ENCODE measurements around the gene BHLHE40. TPM values are rescaled to one million over a fixed set of nuclear protein-coding genes. Genes with fewer than 3 reads are reported as not detected.

Gene BHLHE40
- total RNA-seq, 1 experiment from 2014 or later = 81.6 TPM

GRCh38 chr3:4992118-4992517 is 12.9 kb downstream of the BHLHE40 start:
- Histone ChIP-seq H3K9ac (ENCODE audit: low read length) (no peak overlapping the region), H3K4me1 (ENCODE audit: control insufficient read depth in 1 of 2, insufficient read depth in 2 of 2, low read length in 2 of 2) (peaks cover 51 to 86% of the 10 kb centered on the region in 2 experiments), H3K9me2 (ENCODE audit: insufficient read depth) (no peaks in the 10 kb centered on the region), H3K27ac (ENCODE audit: low read depth, low read length) (no peak overlapping the region), H3K9me3 (ENCODE audit: control insufficient read depth in 1 of 2, insufficient read depth in 1 of 2, low read depth in 1 of 2, low read length in 2 of 2) (no peaks in the 10 kb centered on the region), H4K20me1 (ENCODE audit: insufficient read depth) (no peaks in the 10 kb centered on the region), H3K4me3 (replicated peaks in 1 of 2; ENCODE audit: low read depth in 1 of 2, low read length in 2 of 2) (no peak overlapping the region), H3K27me3 (ENCODE audit: insufficient read depth, low read length) (no peaks in the 10 kb centered on the region), H3K4me2 (ENCODE audit: low read length) (no peak overlapping the region), H2AFZ (ENCODE audit: low read depth, low read length, poor library complexity, severe bottlenecking) (no peak overlapping the region), H3K79me2 (ENCODE audit: insufficient read depth, low read length) (no peaks in the 10 kb centered on the region), H3K36me3 (ENCODE audit: control insufficient read depth in 1 of 2, insufficient read depth in 2 of 2, low read length in 2 of 2) (no peaks in the 10 kb centered on the region)
- no TSS peak for BruUV-seq (replicated peaks)
- DNase-seq (ENCODE audit: low read depth, low spot score) (no peak), ATAC-seq (no peak)
- CTCF ChIA-PET = interaction anchor here (2.0 kb wide), 1 partner anchor 12 kb away, joined by 10 read pairs; the partner anchor contains the start of gene BHLHE40
- intact Hi-C loops (cut with micrococcal nuclease) = no loop called here
- RAD21 ChIA-PET (ENCODE audit: low non-redundant PET in 1 of 2, low total read pairs in 2 of 2, uncharacterized antibody in 2 of 2, unreplicated experiment in 2 of 2) = no interaction called here
- TF ChIP-seq FOSL1 (IDR thresholded peaks at IDR 0.05; ENCODE audit: low read depth) = no peak
- TF ChIP-seq SIN3A (IDR thresholded peaks at IDR 0.05; ENCODE audit: low read depth) = no peak
- TF ChIP-seq EGR1 (IDR thresholded peaks at IDR 0.05; ENCODE audit: low read depth) = no peak
- TF ChIP-seq ELF1 (IDR thresholded peaks at IDR 0.05; ENCODE audit: borderline replicate concordance, low read depth) = no peak
- TF ChIP-seq SP1 (IDR thresholded peaks at IDR 0.05; ENCODE audit: low read depth) = no peak
- TF ChIP-seq ZNF274 (IDR thresholded peaks at IDR 0.05; ENCODE audit: low read depth, low read length) = no peak
- POLR2A ChIA-PET = interaction anchor here (1.9 kb wide), 1 partner anchor 29 kb away, joined by 5 read pairs; no protein-coding TSS in a partner anchor

GRCh38 chr3:4993276-4994143 is 14.3 kb downstream of the BHLHE40 start:
- ChIA-PET CTCF (interaction anchor here (0.9 to 2.0 kb wide), 3 partner anchors 9 to 273 kb away, joined by 3 to 10 read pairs (median 4); partner anchors contain the start of gene BHLHE40), RAD21 (ENCODE audit: low non-redundant PET in 1 of 2, low total read pairs in 2 of 2, uncharacterized antibody in 2 of 2, unreplicated experiment in 2 of 2) (interaction anchor here in 1 of 2 experiments (1.0 kb wide), 1 partner anchor 15 kb away, joined by 6 read pairs; the partner anchor contains the start of gene BHLHE40), POLR2A (interaction anchor here (1.0 to 3.6 kb wide), 6 partner anchors 10 to 33 kb away, joined by 3 to 27 read pairs (median 6); partner anchors contain the start of gene BHLHE40)
- ATAC-seq = no peak
- Histone ChIP-seq H3K4me3 (replicated peaks in 1 of 2; ENCODE audit: low read depth in 1 of 2, low read length in 2 of 2) (no peak overlapping the region), H3K9me2 (ENCODE audit: insufficient read depth) (no peaks in the 10 kb centered on the region), H4K20me1 (ENCODE audit: insufficient read depth) (no peaks in the 10 kb centered on the region), H3K79me2 (ENCODE audit: insufficient read depth, low read length) (no peaks in the 10 kb centered on the region), H3K4me2 (ENCODE audit: low read length) (peak overlapping the region; percentile 51), H3K9ac (ENCODE audit: low read length) (peak overlapping the region; percentile 83), H2AFZ (ENCODE audit: low read depth, low read length, poor library complexity, severe bottlenecking) (no peak overlapping the region), H3K27me3 (ENCODE audit: insufficient read depth, low read length) (no peaks in the 10 kb centered on the region), H3K36me3 (ENCODE audit: control insufficient read depth in 1 of 2, insufficient read depth in 2 of 2, low read length in 2 of 2) (no peaks in the 10 kb centered on the region), H3K4me1 (ENCODE audit: control insufficient read depth in 1 of 2, insufficient read depth in 2 of 2, low read length in 2 of 2) (peaks cover 42 to 73% of the 10 kb centered on the region in 2 experiments), H3K9me3 (ENCODE audit: control insufficient read depth in 1 of 2, insufficient read depth in 1 of 2, low read depth in 1 of 2, low read length in 2 of 2) (no peaks in the 10 kb centered on the region), H3K27ac (ENCODE audit: low read depth, low read length) (no peak overlapping the region; the same call in 1 of the 2 replicates)
- intact Hi-C loops (cut with micrococcal nuclease) = no loop called here
- no peak for DNase-seq (ENCODE audit: low read depth, low spot score)
- BruUV-seq (replicated peaks) = no TSS peak
- TF ChIP-seq RAD21 (IDR thresholded peaks at IDR 0.05; ENCODE audit: low read depth) (no peak), ELF1 (IDR thresholded peaks at IDR 0.05; ENCODE audit: borderline replicate concordance, low read depth) (no peak), POLR2AphosphoS5 (IDR thresholded peaks at IDR 0.05; ENCODE audit: low read depth, low read length) (no peak), CBX3 (IDR thresholded peaks at IDR 0.05; ENCODE audit: low read depth) (no peak), EZH2phosphoT487 (IDR thresholded peaks at IDR 0.05; ENCODE audit: borderline replicate concordance) (no peak), ZBTB33 (IDR thresholded peaks at IDR 0.05; ENCODE audit: extremely low read depth, insufficient replicate concordance, low read length) (no peak), TCF7L2 (IDR thresholded peaks at IDR 0.05; ENCODE audit: borderline replicate concordance, extremely low read depth, insufficient read depth, insufficient read length) (no peak)
- TF ChIP-seq, protein P1, sequence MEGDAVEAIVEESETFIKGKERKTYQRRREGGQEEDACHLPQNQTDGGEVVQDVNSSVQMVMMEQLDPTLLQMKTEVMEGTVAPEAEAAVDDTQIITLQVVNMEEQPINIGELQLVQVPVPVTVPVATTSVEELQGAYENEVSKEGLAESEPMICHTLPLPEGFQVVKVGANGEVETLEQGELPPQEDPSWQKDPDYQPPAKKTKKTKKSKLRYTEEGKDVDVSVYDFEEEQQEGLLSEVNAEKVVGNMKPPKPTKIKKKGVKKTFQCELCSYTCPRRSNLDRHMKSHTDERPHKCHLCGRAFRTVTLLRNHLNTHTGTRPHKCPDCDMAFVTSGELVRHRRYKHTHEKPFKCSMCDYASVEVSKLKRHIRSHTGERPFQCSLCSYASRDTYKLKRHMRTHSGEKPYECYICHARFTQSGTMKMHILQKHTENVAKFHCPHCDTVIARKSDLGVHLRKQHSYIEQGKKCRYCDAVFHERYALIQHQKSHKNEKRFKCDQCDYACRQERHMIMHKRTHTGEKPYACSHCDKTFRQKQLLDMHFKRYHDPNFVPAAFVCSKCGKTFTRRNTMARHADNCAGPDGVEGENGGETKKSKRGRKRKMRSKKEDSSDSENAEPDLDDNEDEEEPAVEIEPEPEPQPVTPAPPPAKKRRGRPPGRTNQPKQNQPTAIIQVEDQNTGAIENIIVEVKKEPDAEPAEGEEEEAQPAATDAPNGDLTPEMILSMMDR (IDR thresholded peaks at IDR 0.05 in 2 of 3, conservative IDR thresholded peaks at IDR 0.05 in 1 of 3; ENCODE audit: borderline replicate concordance in 1 of 3, insufficient read depth in 1 of 3, low read depth in 2 of 3, low read length in 2 of 3) = no peak
- TF ChIP-seq, protein P2, sequence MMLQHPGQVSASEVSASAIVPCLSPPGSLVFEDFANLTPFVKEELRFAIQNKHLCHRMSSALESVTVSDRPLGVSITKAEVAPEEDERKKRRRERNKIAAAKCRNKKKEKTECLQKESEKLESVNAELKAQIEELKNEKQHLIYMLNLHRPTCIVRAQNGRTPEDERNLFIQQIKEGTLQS (IDR thresholded peaks at IDR 0.05) = no peak

All from HCT116 (cell line).